PC-9 (cell line): ENCODE data around the gene GRIP2.

Experiments used
- CTCF ChIP-seq: fragments of 200-600 bp; sonication (generic); conservative IDR thresholded peaks from 2 replicates; pipeline ENCODE4 v1.6.1; 2017; ENCODE audit warnings: mixed run types, antibody characterized with exemption, mild to moderate bottlenecking, moderate library complexity
- EZH2 ChIP-seq: fragments of 200-600 bp; sonication (generic); IDR thresholded peaks from 2 replicates; pipeline ENCODE4 v1.8.0; 2017; ENCODE audit warnings: antibody characterized with exemption, low read depth

GRCh38 chr3:14536837-14537589 lies 3.1 kb downstream of the GRIP2 start:
- TF ChIP-seq CTCF (no peak), EZH2 (no peak)
